Stromal cell of bone marrow (primary cell): ENCODE measurements around the gene PLEKHH2.

Source experiments
- DNase-seq: peaks from one replicate; pipeline ENCODE4 v3.0.0-alpha.2; 2012; ENCODE audit warnings: low read depth

Gene PLEKHH2

DNA sequence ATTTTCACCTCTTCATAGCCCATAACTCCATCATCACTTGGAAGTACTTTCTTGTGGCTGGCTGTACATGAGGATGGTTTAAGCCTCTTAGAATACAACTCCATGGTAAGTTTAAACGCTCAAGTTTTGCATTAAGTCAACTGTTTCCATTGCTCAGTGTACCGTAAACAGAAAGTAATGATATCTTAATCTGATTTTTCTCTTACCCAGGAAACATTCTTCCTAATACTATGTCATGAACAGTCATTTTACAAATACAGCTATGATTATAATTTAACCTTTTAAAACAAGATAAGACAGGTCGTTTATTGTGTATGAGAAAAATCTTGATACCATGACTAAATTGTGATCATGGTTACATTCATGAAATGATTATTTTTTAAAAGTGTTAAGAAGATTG lies 125.2 kb downstream of the PLEKHH2 start:
- DNase-seq = no peak

DNA sequence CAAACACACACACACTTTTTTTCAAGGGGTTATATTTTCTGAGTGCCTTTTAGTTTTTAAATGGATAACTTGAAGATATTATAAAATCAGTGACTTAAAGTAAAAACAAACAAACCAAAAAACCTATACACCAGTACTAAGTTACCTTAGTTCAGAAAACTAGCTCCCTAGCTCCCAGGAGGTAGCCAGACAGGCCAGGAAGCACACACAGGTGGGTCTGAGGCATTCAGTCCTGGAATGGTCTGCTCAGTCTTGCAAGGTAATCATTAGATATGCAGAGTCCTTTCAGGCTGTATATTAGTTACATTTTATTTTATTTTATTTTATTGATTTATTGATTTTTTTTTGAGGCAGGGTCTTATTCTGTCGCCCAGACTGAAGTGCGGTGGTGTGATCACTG lies 126.0 kb downstream of the PLEKHH2 start:
- DNase-seq = no peak

DNA sequence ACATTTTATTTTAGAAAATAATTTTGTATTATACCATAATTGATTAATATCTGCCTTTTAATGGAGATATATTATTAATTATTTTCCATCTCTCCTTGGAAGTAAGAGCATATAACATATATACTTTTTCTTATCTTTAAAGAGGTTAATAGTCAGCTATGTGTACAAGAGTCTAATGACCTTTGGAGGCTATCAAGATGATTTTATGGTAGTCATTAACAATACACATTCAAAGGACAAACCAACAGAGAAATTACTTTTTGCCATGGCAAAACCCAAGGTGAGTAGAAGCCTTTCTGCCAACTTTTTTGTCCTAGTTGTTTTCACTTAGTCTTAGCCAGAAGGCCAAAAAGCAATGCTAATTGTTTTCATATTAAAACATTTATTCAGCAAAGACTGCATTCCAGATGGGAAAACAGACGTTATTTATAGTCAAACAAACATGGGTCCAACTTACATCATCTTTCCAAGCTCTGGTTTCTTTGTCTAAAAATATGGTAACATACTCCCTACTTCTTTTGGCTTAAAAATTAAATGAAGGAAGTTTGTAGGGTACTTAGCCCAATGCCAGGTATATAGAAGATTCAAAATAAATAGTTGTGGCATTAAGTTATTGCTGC lies 127.1 kb downstream of the PLEKHH2 start:
- DNase-seq = no peak

DNA sequence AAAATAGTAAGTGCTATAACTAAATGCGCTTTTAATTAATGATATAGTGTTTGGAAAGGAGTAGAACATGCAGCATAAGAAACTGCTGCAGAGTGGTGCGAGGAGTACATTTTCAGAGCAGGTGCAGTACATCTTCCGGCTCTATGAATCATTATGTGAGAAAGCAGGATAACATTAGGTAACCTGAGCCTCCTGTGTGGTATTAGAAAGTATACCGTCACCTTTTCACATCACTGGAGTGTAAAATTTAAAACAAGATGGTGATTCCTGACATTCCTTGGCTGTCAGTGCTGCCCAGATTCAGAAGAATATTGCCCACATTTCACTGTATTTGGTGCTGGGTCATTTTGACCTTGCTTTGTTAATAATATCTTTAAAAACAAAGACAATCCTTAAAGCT lies 128.9 kb downstream of the PLEKHH2 start:
- no peak for DNase-seq

DNA sequence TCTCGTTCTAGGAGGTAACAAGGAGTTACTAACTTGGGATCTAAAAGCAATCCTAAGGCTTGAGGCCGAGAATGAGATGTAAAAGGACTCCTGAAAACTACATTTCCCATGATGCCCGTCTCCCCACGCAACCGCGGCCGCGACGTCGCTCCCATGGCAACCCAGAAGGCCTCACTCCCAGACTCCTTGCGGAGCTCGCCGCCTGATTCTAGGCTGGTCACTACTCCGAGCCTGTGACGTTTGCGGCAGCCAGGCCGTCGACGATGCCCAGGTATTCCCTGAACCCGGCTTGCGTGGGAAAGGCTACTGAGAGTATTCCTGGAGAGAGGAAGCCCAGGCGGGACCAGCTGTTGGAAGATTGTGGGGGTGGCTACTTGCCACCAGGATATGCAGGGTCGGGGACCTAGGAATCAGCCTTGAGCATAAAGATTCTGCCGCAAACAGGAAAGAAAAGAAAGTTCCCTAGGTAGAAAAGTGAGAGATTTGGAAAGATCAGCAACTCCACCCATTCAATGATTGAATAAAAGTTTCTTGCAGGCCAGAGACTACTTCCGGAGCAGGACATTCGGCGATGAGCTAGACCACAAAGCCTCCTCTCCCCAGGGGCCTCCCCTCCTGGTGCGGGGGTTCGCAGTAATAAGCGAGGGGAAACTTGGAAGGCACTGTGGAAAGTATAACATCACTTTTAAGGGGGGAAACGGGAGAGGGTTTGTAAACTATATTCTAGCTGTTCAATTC lies 137.0 kb downstream of the PLEKHH2 start, which contains the start of gene DYNC2LI1:
Gene DYNC2LI1, plus strand, starts transcription at position 164 of the 738 bp plus-strand sequence. Its CDS starts 100 bp downstream, at position 264.
- peak; percentile 88 for DNase-seq

DNA sequence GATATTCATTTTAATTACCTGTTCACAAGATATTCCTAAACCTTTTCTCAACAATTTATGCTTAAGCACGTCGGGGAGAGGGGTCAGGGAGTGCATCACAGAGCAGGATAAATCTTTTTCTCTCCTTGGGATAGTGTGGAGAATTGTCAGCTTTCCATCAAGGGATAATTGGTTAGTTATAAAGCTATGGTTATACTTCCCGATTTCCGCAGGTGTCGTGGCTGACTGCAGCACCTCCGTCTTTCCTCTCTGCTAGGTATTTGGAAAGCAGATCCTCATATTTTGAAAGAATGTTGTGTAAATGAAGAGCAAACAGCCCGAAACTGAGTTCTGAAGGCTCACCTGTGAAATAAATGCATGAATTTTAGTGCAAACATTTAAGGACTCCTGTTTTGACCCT lies 137.6 kb downstream of the PLEKHH2 start:
- DNase-seq = no peak

DNA sequence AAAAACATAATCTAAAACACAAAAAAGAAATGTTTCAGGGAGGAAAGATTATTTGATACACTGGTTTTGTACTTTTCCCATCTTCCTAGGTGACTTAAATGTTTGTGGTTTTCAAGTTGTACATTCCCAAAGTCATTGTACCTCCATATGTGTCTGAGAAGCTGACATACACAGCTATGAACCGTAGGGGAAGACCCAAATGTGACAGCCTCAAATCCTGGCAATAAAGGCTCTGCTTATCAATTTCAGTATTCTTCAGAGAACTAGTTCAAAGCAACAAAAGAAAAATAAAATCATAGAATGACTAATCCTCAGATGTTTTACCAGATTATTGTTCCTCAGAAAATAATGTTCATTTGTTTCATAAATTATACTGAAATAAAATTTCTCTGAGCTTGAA lies 139.3 kb downstream of the PLEKHH2 start:
- no peak for DNase-seq

DNA sequence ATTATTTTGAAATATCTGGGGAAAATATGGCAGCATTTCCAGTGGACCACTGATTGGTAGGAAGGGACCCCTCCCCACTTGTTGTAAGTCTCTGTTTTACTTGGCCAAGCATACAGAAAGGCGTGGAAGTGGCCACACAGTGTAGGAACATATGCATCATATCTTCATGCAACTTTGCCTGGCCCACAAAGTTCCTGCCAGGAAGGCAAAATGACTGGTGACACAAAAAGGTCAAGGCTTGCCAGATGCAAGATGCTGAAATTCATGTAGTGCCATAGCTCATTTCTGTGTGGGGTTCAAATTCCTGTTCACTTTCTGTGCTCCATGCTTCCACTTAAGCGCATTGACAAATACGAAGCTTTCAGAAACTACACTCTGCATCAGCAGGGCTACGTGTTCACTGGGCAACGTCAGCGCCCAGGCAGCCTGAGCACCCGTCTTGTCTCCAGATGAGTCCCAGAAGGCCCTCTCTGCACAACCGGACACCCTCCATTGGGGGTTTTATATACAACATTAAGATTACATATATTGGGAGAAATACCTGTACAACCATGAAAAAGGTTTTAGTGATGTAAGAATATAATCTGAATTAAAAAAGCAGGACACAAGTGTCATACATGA lies 140.4 kb downstream of the PLEKHH2 start:
- no peak for DNase-seq

DNA sequence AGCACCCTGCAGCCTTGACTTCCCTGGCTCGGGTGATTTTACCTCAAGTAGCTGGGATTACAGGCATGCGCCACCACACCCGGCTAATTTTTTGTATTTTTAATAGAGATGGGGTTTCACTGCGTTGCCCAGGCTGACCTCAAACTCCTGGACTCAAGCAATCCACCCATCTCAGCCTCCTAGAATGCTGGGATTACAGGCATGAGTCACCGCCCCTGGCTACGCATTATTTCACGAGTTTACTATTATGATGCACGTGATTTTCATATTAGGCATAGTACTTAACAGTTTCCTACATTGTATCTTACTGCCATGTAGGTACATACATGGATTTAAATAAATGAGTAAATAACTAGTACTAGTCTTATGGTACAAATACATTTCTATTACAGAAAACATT lies 141.2 kb downstream of the PLEKHH2 start:
- DNase-seq = no peak

DNA sequence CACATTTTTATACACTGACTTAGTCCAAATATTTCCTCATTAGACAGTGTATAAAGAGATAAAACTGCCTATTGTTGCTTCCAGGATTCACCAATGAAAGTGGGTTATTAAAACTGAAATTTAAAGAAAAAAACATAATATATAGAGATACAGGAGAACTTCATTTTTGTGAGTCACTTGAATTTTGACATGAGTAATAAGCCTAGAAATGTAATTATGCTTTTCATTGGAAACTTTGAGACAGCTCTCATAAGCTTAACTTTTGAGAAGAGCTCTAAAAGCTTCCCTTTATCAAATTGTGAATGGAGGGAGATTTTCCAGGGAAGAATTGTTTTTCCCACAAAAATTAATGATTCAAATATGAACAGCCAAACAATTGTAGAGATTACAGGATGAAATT lies 150.8 kb downstream of the PLEKHH2 start:
- DNase-seq = peak; percentile 37

DNA sequence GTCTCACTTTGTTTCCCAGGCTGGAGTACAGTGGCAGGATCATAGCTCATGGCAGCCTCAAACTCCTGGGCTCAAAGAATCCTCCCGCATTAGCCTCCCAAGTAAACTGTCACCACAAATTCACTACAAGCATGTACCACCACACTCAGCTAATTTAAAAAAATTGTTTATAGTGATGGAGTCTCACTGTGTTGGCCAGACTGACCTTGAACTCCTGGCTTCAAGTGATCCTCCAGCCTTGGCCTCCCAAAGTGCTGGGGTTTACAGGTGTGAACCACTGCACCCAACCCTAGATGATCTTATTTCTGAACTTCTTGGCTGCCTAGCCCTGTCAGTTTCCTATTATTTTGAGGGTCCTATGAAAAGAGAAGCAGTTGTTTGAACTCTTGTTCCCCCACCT lies 151.6 kb downstream of the PLEKHH2 start:
- DNase-seq = no peak

DNA sequence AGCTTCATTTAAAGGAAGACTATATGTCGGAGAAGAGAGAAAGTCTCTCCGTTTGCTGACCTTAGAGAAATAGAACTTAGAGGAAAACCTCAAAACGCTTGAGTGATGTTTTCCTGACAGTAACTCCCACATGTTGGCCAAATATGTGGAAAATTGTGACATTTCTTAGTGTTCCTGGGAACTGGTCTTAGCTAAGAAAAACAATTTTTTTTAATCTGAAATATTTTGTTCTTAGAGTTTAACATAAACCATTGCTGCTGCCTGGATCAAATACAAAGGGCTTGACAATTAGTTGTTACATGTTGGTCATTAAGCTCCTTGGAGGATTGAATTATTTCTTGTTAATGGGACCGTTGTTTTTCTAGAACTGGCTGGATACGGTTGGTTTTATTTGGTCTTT lies 153.1 kb downstream of the PLEKHH2 start:
- peak; percentile 45 for DNase-seq

DNA sequence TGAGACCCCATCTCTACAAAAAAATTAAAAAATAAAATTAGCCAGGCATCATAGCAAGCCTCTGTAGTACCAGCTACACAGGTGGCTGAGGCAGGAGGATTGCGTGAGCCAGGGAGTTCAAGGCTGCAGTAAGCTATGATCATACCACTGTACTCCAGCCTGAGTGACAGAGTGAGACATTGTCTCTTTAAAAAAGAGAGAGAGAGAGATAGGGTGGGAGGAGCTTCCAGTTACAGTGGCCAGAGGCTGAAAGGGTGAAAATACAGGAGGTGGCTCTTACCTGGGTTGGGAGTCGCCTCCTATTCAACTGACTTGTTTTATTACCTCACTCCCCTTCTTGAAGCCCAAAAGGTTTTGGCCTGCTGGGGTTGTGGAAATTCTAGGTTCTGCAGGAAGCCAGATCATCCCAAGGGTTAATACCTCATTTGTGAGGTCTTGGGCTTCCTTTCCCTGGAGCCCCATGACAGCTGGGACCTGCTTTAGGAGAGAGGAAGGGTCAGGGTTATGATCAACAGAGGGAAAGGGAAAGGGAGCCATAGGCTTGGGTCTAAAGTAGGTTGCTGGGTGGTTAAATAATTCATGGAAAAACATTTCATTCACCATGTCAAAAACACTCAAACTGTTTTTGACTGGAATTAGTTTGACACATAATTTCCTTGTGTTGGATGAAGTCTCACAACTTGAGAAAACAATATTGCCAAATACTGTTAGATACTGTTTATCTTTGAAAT lies 154.1 kb downstream of the PLEKHH2 start:
- no peak for DNase-seq

DNA sequence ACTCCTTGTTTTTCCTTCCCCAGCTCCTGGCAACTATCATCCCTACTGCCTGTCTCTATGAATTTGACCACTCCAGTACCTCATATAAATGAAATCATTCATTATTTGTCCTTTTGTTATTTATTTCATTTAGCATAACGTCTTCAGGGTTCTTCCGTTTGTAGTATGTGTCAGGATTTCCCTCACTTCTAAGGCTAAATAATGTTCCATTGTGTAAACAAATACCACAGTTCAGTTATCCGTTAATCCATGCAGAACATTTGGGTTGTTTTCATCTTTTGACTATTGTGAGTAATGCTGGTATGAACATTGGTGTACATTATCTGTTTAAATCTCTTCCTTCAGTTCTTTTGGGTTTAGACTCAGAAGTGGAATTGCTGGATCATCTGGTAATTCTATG lies 155.6 kb downstream of the PLEKHH2 start:
- no peak for DNase-seq

DNA sequence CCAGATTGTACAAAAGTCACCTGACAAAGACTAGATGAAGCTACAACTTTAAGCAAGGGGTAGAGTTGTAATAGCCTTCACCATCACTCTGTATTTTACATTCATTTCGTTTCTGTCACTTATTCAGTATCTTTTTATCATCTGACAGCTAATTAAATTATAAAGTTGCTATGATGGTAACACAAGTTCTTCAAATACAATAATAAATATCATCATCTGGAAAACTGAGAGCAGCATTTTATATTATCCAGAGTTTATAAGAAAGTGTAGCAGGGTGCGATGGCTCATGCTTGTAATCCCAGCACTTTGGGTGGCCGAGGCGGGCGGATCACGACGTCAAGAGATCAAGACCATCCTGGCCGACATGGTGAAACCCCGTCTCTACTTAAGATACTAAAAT lies 157.9 kb downstream of the PLEKHH2 start:
- DNase-seq = no peak

DNA sequence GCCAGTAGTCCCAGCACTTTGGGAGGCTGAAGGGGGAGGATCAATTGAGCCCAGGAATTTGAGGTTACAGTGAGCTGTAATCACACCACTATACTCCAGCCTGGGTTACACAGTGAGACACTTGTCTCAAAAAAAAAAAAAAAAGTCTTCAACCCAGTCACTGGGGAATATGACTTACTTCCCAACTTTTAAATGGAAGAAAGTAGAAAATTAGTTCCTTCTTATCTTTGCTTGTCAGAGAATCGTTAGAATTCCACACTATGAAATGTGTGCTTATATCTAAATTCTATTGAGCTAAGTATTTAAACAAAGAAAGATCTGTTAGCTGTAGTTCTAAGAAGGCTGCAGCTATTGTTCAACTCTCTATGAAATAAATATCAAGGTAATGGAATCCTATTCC lies 159.1 kb downstream of the PLEKHH2 start:
- no peak for DNase-seq

DNA sequence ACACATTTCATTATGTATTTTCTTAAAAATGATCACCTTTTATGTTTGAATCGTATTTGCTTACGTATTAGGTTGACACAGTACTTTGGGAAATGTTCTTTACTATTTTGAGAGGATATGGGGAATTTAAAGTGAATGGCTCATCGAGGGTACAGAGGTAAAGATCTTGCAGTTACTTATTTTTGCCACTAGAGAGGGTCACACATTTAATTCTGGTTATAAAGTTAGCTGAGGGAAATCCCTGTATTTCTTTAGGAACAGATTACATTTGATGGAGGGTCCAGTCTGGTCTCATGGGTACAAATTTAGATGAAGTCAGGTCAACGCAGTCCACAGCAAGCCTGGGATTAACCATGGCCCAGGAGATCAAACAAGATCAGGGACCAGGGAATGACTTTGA lies 161.2 kb downstream of the PLEKHH2 start:
- no peak for DNase-seq

DNA sequence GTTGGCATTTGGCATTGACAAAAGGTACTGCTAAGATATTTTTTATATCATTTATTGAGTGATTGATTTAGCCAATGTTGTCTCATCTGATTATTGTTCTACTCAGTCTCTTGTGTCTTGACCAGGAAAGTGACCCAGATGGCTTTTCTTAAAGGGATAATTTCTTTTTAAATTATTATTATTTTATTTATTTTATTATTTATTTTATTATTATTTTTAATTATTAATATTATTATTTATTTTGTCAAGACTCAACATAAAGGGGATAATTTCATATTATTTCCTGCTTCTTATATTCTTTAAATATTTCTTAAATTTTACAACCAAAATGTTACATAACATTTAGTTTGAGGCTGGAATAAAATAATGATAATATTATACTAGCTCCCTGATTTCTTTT lies 163.8 kb downstream of the PLEKHH2 start:
- no peak for DNase-seq

DNA sequence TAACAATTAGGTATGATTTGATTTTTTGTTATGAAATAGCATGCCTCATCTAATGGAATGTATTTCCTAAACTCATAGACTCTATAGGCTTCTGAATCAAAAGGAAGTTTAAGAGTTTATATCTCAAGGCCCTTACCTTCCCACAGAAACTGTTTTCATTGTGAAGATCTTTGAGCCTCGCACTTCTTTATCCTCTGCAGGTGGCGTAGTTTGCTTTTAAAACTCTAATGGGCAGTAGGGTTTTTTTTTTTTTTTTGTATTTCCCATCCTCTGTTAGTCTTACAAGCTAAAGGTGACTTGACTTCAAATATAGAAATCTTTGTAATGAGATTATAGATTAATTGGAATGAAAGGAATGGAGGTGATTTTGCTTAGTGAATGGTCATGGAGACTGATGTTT lies 165.1 kb downstream of the PLEKHH2 start:
- DNase-seq = no peak

DNA sequence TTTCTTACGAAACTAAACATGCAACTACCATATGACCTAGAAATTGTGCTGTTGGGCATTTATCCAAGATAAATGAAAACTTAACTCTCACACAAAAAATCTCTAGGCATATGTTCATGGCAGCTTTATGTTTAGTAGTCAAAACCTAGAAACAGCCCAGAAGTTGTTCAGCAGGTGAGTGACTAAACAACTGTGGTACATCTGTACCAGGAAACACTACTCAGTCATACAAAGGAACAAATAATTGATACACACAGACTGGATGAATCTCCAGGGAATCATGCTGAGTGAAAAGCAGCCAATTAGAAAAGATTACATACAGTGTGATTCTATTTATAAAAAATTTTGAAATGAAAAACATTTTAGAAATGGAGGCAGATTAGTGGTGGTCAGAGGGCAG lies 166.1 kb downstream of the PLEKHH2 start:
- DNase-seq = no peak

DNA sequence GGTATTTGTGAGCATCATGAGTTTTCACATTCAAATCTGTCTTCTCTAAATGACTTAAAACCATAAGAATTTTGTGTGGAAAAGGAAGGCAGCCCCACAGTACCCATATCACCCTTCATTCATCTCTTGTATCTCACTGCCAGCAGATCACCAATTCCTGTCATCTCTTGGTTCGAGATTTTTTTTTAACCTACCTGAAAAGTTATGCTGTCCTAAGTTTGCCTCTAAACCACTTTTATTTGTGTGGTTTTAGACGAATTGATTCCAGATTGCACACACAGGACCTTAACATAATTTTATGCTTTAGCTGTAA lies 169.6 kb downstream of the PLEKHH2 start:
- DNase-seq = no peak

DNA sequence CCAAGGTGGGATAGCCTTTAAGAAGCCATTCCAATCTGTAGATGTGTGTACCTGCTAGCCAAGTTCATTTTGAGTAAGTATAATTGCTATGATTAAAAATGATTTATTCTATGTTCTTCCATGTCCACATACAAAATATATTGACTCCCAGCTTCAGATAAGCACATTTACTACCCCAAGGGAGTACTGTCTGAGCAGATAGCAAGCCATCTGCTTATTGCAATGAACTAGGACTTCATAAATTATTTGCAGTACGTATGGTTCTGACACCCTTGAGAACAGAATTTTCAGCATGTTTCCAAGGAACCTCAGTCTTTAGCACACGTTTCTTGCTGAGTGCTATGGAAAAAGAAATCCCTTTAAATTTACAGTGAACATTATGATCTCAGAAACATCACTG lies 173.4 kb downstream of the PLEKHH2 start:
- DNase-seq = no peak

DNA sequence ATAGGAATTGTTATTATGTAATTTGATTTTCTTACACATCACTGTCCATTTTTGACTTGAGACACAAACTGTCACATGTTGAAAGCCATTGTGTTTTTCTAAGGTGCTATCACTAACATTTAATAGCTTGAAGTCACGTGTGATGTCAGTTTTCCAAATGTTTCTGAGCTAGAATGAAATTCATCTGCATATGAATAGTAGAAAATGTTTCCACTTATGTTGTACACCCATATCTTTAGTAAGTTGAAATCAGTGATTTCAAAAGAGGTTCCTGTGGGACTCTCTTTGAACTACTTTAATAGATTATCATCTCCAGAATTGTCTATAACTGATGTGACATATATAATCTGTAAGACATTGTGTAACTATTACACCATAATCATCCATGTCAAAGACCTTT lies 173.8 kb downstream of the PLEKHH2 start:
- DNase-seq = no peak
